Pons (tissue), 1 donor: ENCODE results near the gene KMT5C.

Experiments
- DNase-seq: peaks from one replicate; pipeline ENCODE4 v3.0.0-alpha.2; 2016; ENCODE audit warnings: low spot score

KMT5C gene

GRCh38 chr19:55339105-55339888 is at the start of gene KMT5C:
TSS of gene KMT5C (plus strand) at chr19:55339876. CDS start at chr19:55341937, 2,061 bp downstream.
- DNase-seq, result peak; percentile 100

GRCh38 chr19:55297267-55297666 is 42.4 kb upstream of the KMT5C start:
- no peak for DNase-seq

GRCh38 chr19:55299991-55300390 is 39.7 kb upstream of the KMT5C start:
- DNase-seq, result no peak

- peak; percentile 59 for DNase-seq
These were observed 38.7 kb upstream of the KMT5C start for GRCh38 chr19:55300886-55301458.

GRCh38 chr19:55301459-55302317 is 38.0 kb upstream of the KMT5C start:
- peak; percentile 70 for DNase-seq

GRCh38 chr19:55302318-55302703 is 37.4 kb upstream of the KMT5C start:
- DNase-seq, result no peak

GRCh38 chr19:55303477-55303876 is 36.2 kb upstream of the KMT5C start:
- DNase-seq, result no peak

- no peak for DNase-seq
These were observed 35.2 kb upstream of the KMT5C start for GRCh38 chr19:55304279-55304978.

GRCh38 chr19:55304980-55305379 is 34.7 kb upstream of the KMT5C start:
- DNase-seq, result no peak

- DNase-seq, result no peak
These were observed 34.2 kb upstream of the KMT5C start for GRCh38 chr19:55305491-55305890.

GRCh38 chr19:55305983-55306562 is 33.6 kb upstream of the KMT5C start:
- no peak for DNase-seq

- DNase-seq, result no peak
These were observed 33.0 kb upstream of the KMT5C start for GRCh38 chr19:55306712-55307111.

- no peak for DNase-seq
These were observed 31.4 kb upstream of the KMT5C start for GRCh38 chr19:55308281-55308680.

- DNase-seq, result no peak
These were observed 30.2 kb upstream of the KMT5C start for GRCh38 chr19:55309448-55309847.

GRCh38 chr19:55310498-55310897 is 29.2 kb upstream of the KMT5C start:
- no peak for DNase-seq

GRCh38 chr19:55311397-55311796 is 28.3 kb upstream of the KMT5C start:
- DNase-seq, result no peak

- no peak for DNase-seq
These were observed 27.9 kb upstream of the KMT5C start for GRCh38 chr19:55311797-55312196.

GRCh38 chr19:55312621-55313512 is 26.8 kb upstream of the KMT5C start:
- DNase-seq, result no peak

GRCh38 chr19:55314396-55314795 is 25.3 kb upstream of the KMT5C start:
- no peak for DNase-seq

- no peak for DNase-seq
These were observed 23.6 kb upstream of the KMT5C start for GRCh38 chr19:55315956-55316525.
